SK-N-SH (cell line): ENCODE results near the gene CBFB. TPM values are rescaled to one million over a fixed set of nuclear protein-coding genes. Genes with fewer than 3 reads are reported as not detected.

Experiments used
- CTCF ChIA-PET: fragments of 300-600, 350-600 bp; formaldehyde crosslinking; extraction: SDS; loops from one replicate; lab custom pipeline; 2021; lab: Yijun Ruan, JAX
- POLR2A ChIA-PET: fragments of 350-600 bp; sonication (Branson Sonifier 250); formaldehyde crosslinking; extraction: SDS; loops from one replicate; lab custom pipeline; 2020; ENCODE audit warnings: antibody characterized with exemption, inconsistent platforms; lab: Yijun Ruan, JAX
- DNase-seq: peaks from one replicate; pipeline ENCODE4 v3.0.0; 2012
- H2AFZ ChIP-seq: fragments of 200-600 bp; sonication (generic); 2 replicates; pipeline ENCODE4 v1.8.1; 2016; ENCODE audit warnings: antibody characterized with exemption, mild to moderate bottlenecking, low read depth
- H3F3A ChIP-seq: fragments of 200-600 bp; sonication (generic); replicated peaks from 2 replicates; pipeline ENCODE3; 2016; ENCODE audit warnings: antibody characterized with exemption, mild to moderate bottlenecking; ENCODE audit not compliant: insufficient read depth
- H3K27ac ChIP-seq, 2 experiments: fragments of 200-500 bp in 1 of 2; fragments of 200-600 bp in 1 of 2; sonication (Bioruptor generic) in 1 of 2; sonication (generic), shearing (Covaris generic) in 1 of 2; 2 replicates each; pipeline versions ENCODE4 v1.5.1 to v1.6.1; 2014 to 2016; ENCODE audit warnings: low read depth in 2 of 2, inconsistent platforms in 1 of 2, low read length in 1 of 2, mild to moderate bottlenecking in 1 of 2, mixed read lengths in 1 of 2
- H3K27me3 ChIP-seq: fragments of 200-600 bp; sonication (generic), shearing (Covaris generic); 2 replicates; pipeline ENCODE4 v1.6.1; 2016; ENCODE audit warnings: mixed run types; ENCODE audit not compliant: insufficient read depth
- H3K36me3 ChIP-seq, 2 experiments: fragments of 200-500 bp in 1 of 2; fragments of 200-600 bp in 1 of 2; sonication (Bioruptor generic) in 1 of 2; sonication (generic) in 1 of 2; replicated peaks in 1 of 2; 2 replicates each; pipeline versions ENCODE3 to v1.5.1; 2014 to 2016; ENCODE audit warnings: low read length in 1 of 2, mild to moderate bottlenecking in 1 of 2; ENCODE audit not compliant: insufficient read depth in 2 of 2, control insufficient read depth in 1 of 2
- H3K4me1 ChIP-seq, 2 experiments: fragments of 200-500 bp in 1 of 2; fragments of 200-600 bp in 1 of 2; sonication (Bioruptor generic) in 1 of 2; sonication (generic), shearing (Covaris generic) in 1 of 2; 2 replicates each; pipeline versions ENCODE4 v1.5.1 to v1.6.1; 2014 to 2016; ENCODE audit warnings: low read depth in 1 of 2, low read length in 1 of 2, mixed run types in 1 of 2; ENCODE audit not compliant: insufficient read depth in 2 of 2, control insufficient read depth in 1 of 2
- H3K4me2 ChIP-seq: fragments of 200-600 bp; sonication (generic), shearing (Covaris generic); 2 replicates; pipeline ENCODE4 v1.6.1; 2017; ENCODE audit warnings: mixed run types
- H3K4me3 ChIP-seq, 2 experiments: fragments of 200-500 bp in 1 of 2; fragments of 200-600 bp in 1 of 2; sonication (Bioruptor generic) in 1 of 2; sonication (generic), shearing (Covaris generic) in 1 of 2; 2 replicates each; pipeline versions ENCODE4 v1.5.1 to v1.8.1; 2014 to 2016; ENCODE audit warnings: low read depth in 2 of 2, inconsistent platforms in 1 of 2, low read length in 1 of 2, mild to moderate bottlenecking in 1 of 2, mixed read lengths in 1 of 2, moderate library complexity in 1 of 2
- H3K79me2 ChIP-seq: fragments of 200-600 bp; sonication (generic); 2 replicates; pipeline ENCODE4 v1.8.1; 2017; ENCODE audit warnings: mild to moderate bottlenecking; ENCODE audit not compliant: insufficient read depth
- H3K9ac ChIP-seq: fragments of 200-600 bp; sonication (generic); 2 replicates; pipeline ENCODE4 v1.6.1; 2017; ENCODE audit warnings: mixed run types
- H3K9me2 ChIP-seq: fragments of 200-600 bp; sonication (generic); 2 replicates; pipeline ENCODE4 v1.6.1; 2017; ENCODE audit warnings: mixed run types
- H3K9me3 ChIP-seq: fragments of 200-600 bp; sonication (generic); 2 replicates; pipeline ENCODE4 v1.6.1; 2017; ENCODE audit warnings: mixed run types, mild to moderate bottlenecking, moderate library complexity
- H4K20me1 ChIP-seq: fragments of 200-600 bp; sonication (generic); 2 replicates; pipeline ENCODE4 v1.6.1; 2017; ENCODE audit warnings: mild to moderate bottlenecking, mixed run types; ENCODE audit not compliant: insufficient read depth
- CHD2 ChIP-seq: fragments of 150-350 bp; IDR thresholded peaks from 2 replicates; pipeline ENCODE4 v1.6.1; 2018; ENCODE audit warnings: low read length; ENCODE audit not compliant: partially characterized antibody
- EP300 ChIP-seq, 2 experiments: IDR thresholded peaks; 2 replicates each; pipeline versions ENCODE4 v1.4.0 to v1.6.1; 2012; ENCODE audit warnings: borderline replicate concordance in 1 of 2, low read depth in 1 of 2, low read length in 1 of 2
- EZH2phosphoT487 ChIP-seq: fragments of 200-600 bp; sonication (generic); IDR thresholded peaks from 2 replicates; pipeline ENCODE4 v1.6.1; 2017; ENCODE audit warnings: low read depth, mixed run types, mild to moderate bottlenecking, antibody characterized with exemption, moderate library complexity, borderline replicate concordance
- FOSL2 ChIP-seq: IDR thresholded peaks from 2 replicates; pipeline ENCODE4 v1.4.0; 2012; ENCODE audit warnings: low read depth, mild to moderate bottlenecking, moderate library complexity, borderline replicate concordance
- FOXJ3 ChIP-seq: sonication (generic); formaldehyde crosslinking; IDR thresholded peaks from 2 replicates; pipeline ENCODE4 v1.5.1; 2020; ENCODE audit warnings: mild to moderate bottlenecking, missing genetic modification reagents
- FOXM1 ChIP-seq: IDR thresholded peaks from 2 replicates; pipeline ENCODE4 v1.4.0; 2012; ENCODE audit warnings: low read depth, mild to moderate bottlenecking
- GABPA ChIP-seq: IDR thresholded peaks from 2 replicates; pipeline ENCODE4 v1.4.0; 2012; ENCODE audit warnings: low read depth, mild to moderate bottlenecking
- GATA2 ChIP-seq: sonication (generic); formaldehyde crosslinking; IDR thresholded peaks from 2 replicates; pipeline ENCODE4 v1.5.0; 2020; ENCODE audit warnings: mild to moderate bottlenecking, missing genetic modification reagents
- JUND ChIP-seq: IDR thresholded peaks from 2 replicates; pipeline ENCODE4 v1.4.0; 2012
- MAX ChIP-seq: IDR thresholded peaks from 2 replicates; pipeline ENCODE4 v1.4.0; 2012; ENCODE audit warnings: low read depth
- MEF2A ChIP-seq: IDR thresholded peaks from 2 replicates; pipeline ENCODE4 v1.4.0; 2012; ENCODE audit warnings: low read depth, borderline replicate concordance
- NFIC ChIP-seq: IDR thresholded peaks from 2 replicates; pipeline ENCODE4 v1.4.0; 2012; ENCODE audit warnings: borderline replicate concordance
- NRF1 ChIP-seq: IDR thresholded peaks from 2 replicates; pipeline ENCODE4 v1.6.1; 2012; ENCODE audit warnings: low read depth, mild to moderate bottlenecking, low read length
- POLR2AphosphoS5 ChIP-seq: IDR thresholded peaks from 2 replicates; pipeline ENCODE4 v1.6.1; 2012; ENCODE audit warnings: low read depth, low read length
- RCOR1 ChIP-seq: fragments of 150-350 bp; IDR thresholded peaks from 2 replicates; pipeline ENCODE4 v1.6.1; 2017; ENCODE audit warnings: antibody characterized with exemption, low read length
- SIN3A ChIP-seq: IDR thresholded peaks from 2 replicates; pipeline ENCODE4 v1.6.1; 2012; ENCODE audit warnings: low read depth, mild to moderate bottlenecking, low read length, moderate library complexity, borderline replicate concordance
- SMC3 ChIP-seq: IDR thresholded peaks from 2 replicates; pipeline ENCODE4 v1.6.1; 2012; ENCODE audit warnings: low read depth, low read length, improper control_type of control experiment
- TAF1 ChIP-seq: IDR thresholded peaks from 2 replicates; pipeline ENCODE4 v1.6.1; 2012; ENCODE audit warnings: low read depth, mild to moderate bottlenecking, low read length, moderate library complexity, borderline replicate concordance
- TEAD4 ChIP-seq: IDR thresholded peaks from 2 replicates; pipeline ENCODE4 v1.4.0; 2012; ENCODE audit warnings: mild to moderate bottlenecking, borderline replicate concordance; ENCODE audit not compliant: insufficient read depth
- USF1 ChIP-seq: IDR thresholded peaks from 2 replicates; pipeline ENCODE4 v1.4.0; 2012; ENCODE audit warnings: low read depth, borderline replicate concordance
- WGBS: methylation state at CpG from one replicate; pipeline ENCODE4 v1.1.6; 2017; ENCODE audit warnings: low lambda C conversion rate; 5-methylcytosine and 5-hydroxymethylcytosine counted together
- polyA plus RNA-seq, 3 experiments: library from polyadenylated mRNA; depleted of rRNA; stranded (reverse); fragments of >200 nt; gene quantifications; 2 replicates each; pipeline ENCODE4 v1.2.3, GENCODE V29; 2012
- TF ChIP-seq, protein P1 (sequence below): IDR thresholded peaks from 2 replicates; pipeline ENCODE4; 2012

CBFB gene
- polyA plus RNA-seq, 1 of the 3 experiments (the other 2 are of a cell fraction), result 40.1 TPM

GRCh38 chr16:67104845-67105244, 75.9 kb downstream of the CBFB start:
- DNase-seq, result no peak
- no peak overlapping the region for H3K9ac ChIP-seq
- no peaks in the 10 kb centered on the region for H3K27me3 ChIP-seq
- no peak overlapping the region for H3K27ac ChIP-seq
- no peaks in the 10 kb centered on the region for H3K9me3 ChIP-seq
- TF ChIP-seq USF1 (no peak), RCOR1 (no peak), TAF1 (no peak), SIN3A (no peak), EP300 (IDR thresholded peaks at IDR 0.05; ENCODE audit: borderline replicate concordance in 1 of 2, low read depth in 1 of 2, low read length in 1 of 2) (no peak)
- no peak overlapping the region for H2AFZ ChIP-seq
- H3K4me3 ChIP-seq, result no peak overlapping the region
- H4K20me1 ChIP-seq, result 0 out of 2 replicates have a peak, but pooled peaks cover 3% of the 10 kb centered on the region
- H3K36me3 ChIP-seq, result peaks cover 4 to 17% of the 10 kb centered on the region in 2 experiments
- H3K4me1 ChIP-seq, result peaks cover 4 to 13% of the 10 kb centered on the region in 2 experiments; a peak in 1 of 4 replicates
- no peaks in the 10 kb centered on the region for H3K9me2 ChIP-seq
- CTCF ChIA-PET, result interaction anchor here (1.1 to 6.1 kb wide), 7 partner anchors 26 to 151 kb away, joined by 3 to 36 read pairs (median 9); no protein-coding TSS in a partner anchor
- H3F3A ChIP-seq, result peaks cover 48% of the 10 kb centered on the region
- H3K79me2 ChIP-seq, result peaks cover 6% of the 10 kb centered on the region; the same call in 1 of the 2 replicates
- H3K4me2 ChIP-seq, result no peak overlapping the region
- POLR2A ChIA-PET, result no interaction called here
- 98% methylated on average over 6 of the region's 6 CpGs for WGBS

- TF ChIP-seq JUND (no peak), CHD2 (no peak), NFIC (no peak), GABPA (no peak), USF1 (no peak), GATA2 (no peak), NRF1 (no peak), POLR2AphosphoS5 (no peak), TEAD4 (no peak), FOXM1 (no peak), EZH2phosphoT487 (no peak), SMC3 (no peak), FOSL2 (no peak), MEF2A (no peak), FOXJ3 (CRISPR knock-in tag) (no peak), MAX (no peak), RCOR1 (no peak)
- TF ChIP-seq, protein P1, sequence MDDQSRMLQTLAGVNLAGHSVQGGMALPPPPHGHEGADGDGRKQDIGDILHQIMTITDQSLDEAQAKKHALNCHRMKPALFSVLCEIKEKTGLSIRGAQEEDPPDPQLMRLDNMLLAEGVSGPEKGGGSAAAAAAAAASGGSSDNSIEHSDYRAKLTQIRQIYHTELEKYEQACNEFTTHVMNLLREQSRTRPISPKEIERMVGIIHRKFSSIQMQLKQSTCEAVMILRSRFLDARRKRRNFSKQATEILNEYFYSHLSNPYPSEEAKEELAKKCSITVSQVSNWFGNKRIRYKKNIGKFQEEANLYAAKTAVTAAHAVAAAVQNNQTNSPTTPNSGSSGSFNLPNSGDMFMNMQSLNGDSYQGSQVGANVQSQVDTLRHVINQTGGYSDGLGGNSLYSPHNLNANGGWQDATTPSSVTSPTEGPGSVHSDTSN, result no peak
- Histone ChIP-seq H4K20me1 (0 out of 2 replicates have a peak, but pooled peaks cover 3% of the 10 kb centered on the region), H3K4me1 (peaks cover 4 to 14% of the 10 kb centered on the region in 2 experiments; a peak in 1 of 4 replicates), H3K9me2 (no peaks in the 10 kb centered on the region), H3K4me3 (no peak overlapping the region), H3K79me2 (peaks cover 9% of the 10 kb centered on the region), H3K9ac (no peak overlapping the region), H3K27me3 (no peaks in the 10 kb centered on the region), H3K36me3 (peaks cover under 1 to 13% of the 10 kb centered on the region in 2 experiments), H3F3A (peaks cover 45% of the 10 kb centered on the region), H2AFZ (no peak overlapping the region), H3K9me3 (no peaks in the 10 kb centered on the region), H3K27ac (no peak overlapping the region), H3K4me2 (no peak overlapping the region)
- POLR2A ChIA-PET, result no interaction called here
- CTCF ChIA-PET, result interaction anchor here (1.1 to 6.1 kb wide), 7 partner anchors 25 to 151 kb away, joined by 3 to 36 read pairs (median 4); no protein-coding TSS in a partner anchor
- WGBS, result 95% methylated on average over 2 of the region's 2 CpGs
- no peak for DNase-seq
Measured at GRCh38 chr16:67105246-67105645, 76.3 kb downstream of the CBFB start.
